GM12864 (cell line): ENCODE measurements around the gene PRRT4.

Experiments used
- DNase-seq: peaks from one replicate; pipeline ENCODE4 v3.0.0-alpha.2; 2011; ENCODE audit warnings: low read depth
- H3K4me3 ChIP-seq: 2 replicates; pipeline ENCODE4 v1.5.1; 2011; ENCODE audit warnings: mild to moderate bottlenecking, low read depth, low read length, control low read depth
- TF ChIP-seq, protein P1 (sequence below): IDR thresholded peaks from 2 replicates; pipeline ENCODE4 v1.5.1; 2011; ENCODE audit warnings: low read depth, mild to moderate bottlenecking, moderate library complexity, low read length, control low read depth, inconsistent platforms; ENCODE audit errors: missing control alignments

The PRRT4 gene

GRCh38 chr7:128361411-128362379 lies at the start of gene PRRT4:
TSS of gene PRRT4 (minus strand) at chr7:128361690.
- DNase-seq = no peak
- TF ChIP-seq, protein P1, sequence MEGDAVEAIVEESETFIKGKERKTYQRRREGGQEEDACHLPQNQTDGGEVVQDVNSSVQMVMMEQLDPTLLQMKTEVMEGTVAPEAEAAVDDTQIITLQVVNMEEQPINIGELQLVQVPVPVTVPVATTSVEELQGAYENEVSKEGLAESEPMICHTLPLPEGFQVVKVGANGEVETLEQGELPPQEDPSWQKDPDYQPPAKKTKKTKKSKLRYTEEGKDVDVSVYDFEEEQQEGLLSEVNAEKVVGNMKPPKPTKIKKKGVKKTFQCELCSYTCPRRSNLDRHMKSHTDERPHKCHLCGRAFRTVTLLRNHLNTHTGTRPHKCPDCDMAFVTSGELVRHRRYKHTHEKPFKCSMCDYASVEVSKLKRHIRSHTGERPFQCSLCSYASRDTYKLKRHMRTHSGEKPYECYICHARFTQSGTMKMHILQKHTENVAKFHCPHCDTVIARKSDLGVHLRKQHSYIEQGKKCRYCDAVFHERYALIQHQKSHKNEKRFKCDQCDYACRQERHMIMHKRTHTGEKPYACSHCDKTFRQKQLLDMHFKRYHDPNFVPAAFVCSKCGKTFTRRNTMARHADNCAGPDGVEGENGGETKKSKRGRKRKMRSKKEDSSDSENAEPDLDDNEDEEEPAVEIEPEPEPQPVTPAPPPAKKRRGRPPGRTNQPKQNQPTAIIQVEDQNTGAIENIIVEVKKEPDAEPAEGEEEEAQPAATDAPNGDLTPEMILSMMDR = no peak
- peak within 1 kb of the TSS; percentile 26; the same call in 1 of the 2 replicates for H3K4me3 ChIP-seq

GRCh38 chr7:128410451-128410753 lies 48.9 kb upstream of the PRRT4 start:
- TF ChIP-seq, protein P1 = no peak
- DNase-seq = no peak
- peak overlapping the region; percentile 61 for H3K4me3 ChIP-seq

GRCh38 chr7:128409596-128410450 lies 48.3 kb upstream of the PRRT4 start, which contains the start of gene IMPDH1:
TSS of gene IMPDH1 (minus strand) at chr7:128409982. CDS start at chr7:128409901, 81 bp downstream.
- H3K4me3 ChIP-seq = peak within 1 kb of the TSS; percentile 61
- no peak for DNase-seq
- TF ChIP-seq, protein P1 = no peak

- TF ChIP-seq, protein P1 = no peak
- H3K4me3 ChIP-seq = peak overlapping the region; percentile 61
- no peak for DNase-seq
Measured at GRCh38 chr7:128408709-128409595, 47.5 kb upstream of the PRRT4 start.

DNA sequence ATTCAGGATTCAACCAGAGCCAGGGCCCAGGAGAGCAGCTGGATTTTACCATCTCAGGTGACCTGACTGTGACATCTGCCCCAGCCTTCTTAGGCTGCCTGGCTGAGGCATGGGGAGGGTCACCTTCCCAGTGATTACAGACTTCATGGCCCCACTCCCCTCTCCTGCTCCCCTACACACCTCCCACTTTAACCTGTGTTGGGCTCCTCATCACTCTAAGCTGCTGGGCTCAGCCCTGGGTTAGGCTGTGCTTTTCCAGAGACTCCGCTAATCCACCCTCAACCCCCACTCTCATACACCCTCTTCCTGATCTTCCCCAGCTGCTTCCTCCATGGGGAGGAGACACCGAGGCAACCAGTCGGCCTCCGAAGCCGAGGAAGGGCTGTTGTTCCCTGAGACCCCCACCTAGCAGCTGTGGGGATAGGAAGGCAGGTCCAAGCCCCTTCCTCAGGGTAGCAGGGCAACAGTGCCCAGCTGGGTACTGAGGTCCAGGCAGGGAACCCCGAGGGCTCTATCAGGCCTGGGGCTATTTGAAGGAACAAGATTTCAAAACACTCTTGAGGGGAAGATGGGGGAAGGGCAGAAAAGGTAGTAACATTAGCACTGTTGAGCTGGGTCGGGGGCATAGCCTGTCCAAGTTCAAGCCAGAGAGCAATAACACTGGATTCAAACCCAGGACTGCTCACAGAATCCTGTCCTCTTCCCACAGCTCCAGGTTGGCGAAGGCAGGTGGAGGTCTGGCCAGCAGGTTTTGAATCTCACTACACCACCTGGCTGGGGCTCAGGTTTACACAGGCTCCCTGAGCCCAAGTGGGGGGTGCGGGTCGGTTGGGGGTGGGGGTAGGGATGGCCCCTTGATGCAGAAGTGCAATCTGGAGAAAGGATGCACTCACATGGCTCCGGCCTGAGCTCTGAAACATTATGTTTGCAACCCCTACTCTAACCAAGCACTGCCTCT lies 46.5 kb upstream of the PRRT4 start:
- TF ChIP-seq, protein P1 = no peak
- no peak for DNase-seq
- no peak overlapping the region for H3K4me3 ChIP-seq

- TF ChIP-seq, protein P1 = no peak
- H3K4me3 ChIP-seq = no peak overlapping the region
- no peak for DNase-seq
Measured at GRCh38 chr7:128407233-128407589, 45.7 kb upstream of the PRRT4 start.
